Keratinocyte (primary cell): ENCODE measurements around the gene ISM1. TPM values are rescaled to one million over a fixed set of nuclear protein-coding genes. Genes with fewer than 3 reads are reported as not detected.

Experiments used
- DNase-seq: peaks from one replicate; pipeline ENCODE4 v3.0.0-alpha.2; 2011; ENCODE audit warnings: low read depth, missing footprints, low spot score
- FAIRE-seq: peaks from 2 replicates; lab custom pipeline; 2011; peaks lifted over from hg19 to GRCh38; lab: Jason Lieb, UNC
- H2AFZ ChIP-seq: 2 replicates; pipeline ENCODE4 v1.6.0; 2012; ENCODE audit warnings: low read length, control low read depth, inconsistent platforms; ENCODE audit not compliant: control insufficient read depth
- H3K27ac ChIP-seq: 2 replicates; pipeline ENCODE4 v1.5.1; 2011; ENCODE audit warnings: low read length; ENCODE audit not compliant: control insufficient read depth, insufficient read depth
- H3K27me3 ChIP-seq: 3 replicates; pipeline ENCODE4 v1.6.0; 2011; ENCODE audit warnings: low read length; ENCODE audit not compliant: control insufficient read depth, insufficient read depth; ENCODE audit errors: extremely low read depth
- H3K36me3 ChIP-seq, 2 experiments: 2 replicates in 1 of 2; 3 replicates in 1 of 2; pipeline ENCODE4 v1.5.1; 2011; ENCODE audit warnings: low read length in 2 of 2, mild to moderate bottlenecking in 1 of 2; ENCODE audit not compliant: control insufficient read depth in 2 of 2, insufficient read depth in 2 of 2; ENCODE audit errors: extremely low read depth in 1 of 2
- H3K4me1 ChIP-seq: 3 replicates; pipeline ENCODE4 v1.5.1; 2011; ENCODE audit warnings: low read length; ENCODE audit not compliant: control insufficient read depth, insufficient read depth; ENCODE audit errors: extremely low read depth
- H3K4me2 ChIP-seq: 3 replicates; pipeline ENCODE4 v1.6.0; 2011; ENCODE audit warnings: low read depth, low read length; ENCODE audit not compliant: control insufficient read depth, insufficient read depth; ENCODE audit errors: extremely low read depth
- H3K4me3 ChIP-seq, 3 experiments: fragments of 200-600 bp in 1 of 3; sonication (generic) in 1 of 3; 2 replicates in 2 of 3; 3 replicates in 1 of 3; pipeline ENCODE4 v1.5.1; 2011 to 2016; ENCODE audit warnings: low read length in 3 of 3, mild to moderate bottlenecking in 3 of 3, control low read depth in 2 of 3, inconsistent platforms in 1 of 3, low read depth in 1 of 3, mixed read lengths in 1 of 3, mixed run types in 1 of 3, moderate library complexity in 1 of 3; ENCODE audit not compliant: control insufficient read depth in 2 of 3, insufficient read depth in 2 of 3; ENCODE audit errors: extremely low read depth in 1 of 3
- H3K79me2 ChIP-seq: 2 replicates; pipeline ENCODE4 v1.6.0; 2012; ENCODE audit warnings: low read length; ENCODE audit not compliant: control insufficient read depth, insufficient read depth
- H3K9ac ChIP-seq: 3 replicates; pipeline ENCODE4 v1.6.0; 2011; ENCODE audit warnings: low read length; ENCODE audit not compliant: control insufficient read depth, insufficient read depth; ENCODE audit errors: extremely low read depth
- H3K9me1 ChIP-seq: 3 replicates; pipeline ENCODE4 v1.6.0; 2011; ENCODE audit warnings: low read length; ENCODE audit not compliant: control insufficient read depth, insufficient read depth; ENCODE audit errors: extremely low read depth
- H3K9me3 ChIP-seq: 2 replicates; pipeline ENCODE4 v1.5.1; 2012; ENCODE audit warnings: low read depth, low read length; ENCODE audit not compliant: control insufficient read depth
- H4K20me1 ChIP-seq: 3 replicates; pipeline ENCODE4 v1.6.0; 2011; ENCODE audit warnings: low read length; ENCODE audit not compliant: control insufficient read depth, insufficient read depth; ENCODE audit errors: extremely low read depth
- EZH2 ChIP-seq: IDR thresholded peaks from one replicate; pipeline ENCODE4 v1.6.1; 2012; ENCODE audit warnings: inconsistent platforms, mild to moderate bottlenecking, low read length, moderate library complexity
- dilution Hi-C: fragments of 300-500 bp; cut with MboI; formaldehyde crosslinking; loops from one replicate; pipeline ENCODE4 v1.7.0; 2020; ENCODE audit warnings: low sequenced_read_pairs; ENCODE audit not compliant: extremely low pct_ligation_motif_present
- polyA plus RNA-seq, 5 experiments: library from polyadenylated mRNA; depleted of rRNA in 3 of 5; stranded (reverse) in 3 of 5; stranded (forward) in 1 of 5; unstranded in 1 of 5; fragments of >200 nt; gene quantifications; 1 replicate in 1 of 5; 2 replicates in 3 of 5; 3 replicates in 1 of 5; pipeline versions ENCODE4 v1.2.1 to v1.2.3, GENCODE V29; 2011 to 2012; ENCODE audit warnings: missing spikeins in 2 of 5, low read depth in 1 of 5, low replicate concordance in 1 of 5
- TF ChIP-seq, protein P1 (sequence below), 3 experiments: IDR thresholded peaks in 1 of 3; conservative IDR thresholded peaks in 1 of 3; optimal IDR thresholded peaks in 1 of 3; 2 replicates in 2 of 3; 3 replicates in 1 of 3; pipeline versions ENCODE3 to v1.5.1; 2011; ENCODE audit warnings: low read length in 3 of 3, mild to moderate bottlenecking in 3 of 3, moderate library complexity in 2 of 3, control low read depth in 1 of 3, inconsistent platforms in 1 of 3; ENCODE audit not compliant: insufficient read depth in 2 of 3; ENCODE audit errors: extremely low read depth in 1 of 3

ISM1 gene
- polyA plus RNA-seq, 1 donor (not counting 4 experiments of a cell fraction or from before 2014, with no cell fraction given): 3.3 TPM

- Histone ChIP-seq H4K20me1 (no peaks in the 10 kb centered on the region), H3K79me2 (no peaks in the 10 kb centered on the region), H3K4me1 (no peaks in the 10 kb centered on the region), H3K9me3 (no peaks in the 10 kb centered on the region), H3K27ac (no peak overlapping the region), H2AFZ (no peak overlapping the region), H3K4me3 (no peak overlapping the region), H3K27me3 (no peaks in the 10 kb centered on the region), H3K9me1 (no peaks in the 10 kb centered on the region), H3K36me3 (no peaks in the 10 kb centered on the region), H3K4me2 (no peak overlapping the region), H3K9ac (no peak overlapping the region)
- dilution Hi-C loops: no loop called here
- TF ChIP-seq, protein P1, sequence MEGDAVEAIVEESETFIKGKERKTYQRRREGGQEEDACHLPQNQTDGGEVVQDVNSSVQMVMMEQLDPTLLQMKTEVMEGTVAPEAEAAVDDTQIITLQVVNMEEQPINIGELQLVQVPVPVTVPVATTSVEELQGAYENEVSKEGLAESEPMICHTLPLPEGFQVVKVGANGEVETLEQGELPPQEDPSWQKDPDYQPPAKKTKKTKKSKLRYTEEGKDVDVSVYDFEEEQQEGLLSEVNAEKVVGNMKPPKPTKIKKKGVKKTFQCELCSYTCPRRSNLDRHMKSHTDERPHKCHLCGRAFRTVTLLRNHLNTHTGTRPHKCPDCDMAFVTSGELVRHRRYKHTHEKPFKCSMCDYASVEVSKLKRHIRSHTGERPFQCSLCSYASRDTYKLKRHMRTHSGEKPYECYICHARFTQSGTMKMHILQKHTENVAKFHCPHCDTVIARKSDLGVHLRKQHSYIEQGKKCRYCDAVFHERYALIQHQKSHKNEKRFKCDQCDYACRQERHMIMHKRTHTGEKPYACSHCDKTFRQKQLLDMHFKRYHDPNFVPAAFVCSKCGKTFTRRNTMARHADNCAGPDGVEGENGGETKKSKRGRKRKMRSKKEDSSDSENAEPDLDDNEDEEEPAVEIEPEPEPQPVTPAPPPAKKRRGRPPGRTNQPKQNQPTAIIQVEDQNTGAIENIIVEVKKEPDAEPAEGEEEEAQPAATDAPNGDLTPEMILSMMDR (optimal IDR thresholded peaks at IDR 0.05 in 1 of 3, IDR thresholded peaks at IDR 0.05 in 1 of 3, conservative IDR thresholded peaks at IDR 0.05 in 1 of 3; ENCODE audit: extremely low read depth in 1 of 3, insufficient read depth in 2 of 3, low read length in 3 of 3): no peak
- TF ChIP-seq EZH2: no peak
- FAIRE-seq (no peak), DNase-seq (no peak)
Observed at GRCh38 chr20:13265941-13266340, 44.9 kb downstream of the ISM1 start.

DNA sequence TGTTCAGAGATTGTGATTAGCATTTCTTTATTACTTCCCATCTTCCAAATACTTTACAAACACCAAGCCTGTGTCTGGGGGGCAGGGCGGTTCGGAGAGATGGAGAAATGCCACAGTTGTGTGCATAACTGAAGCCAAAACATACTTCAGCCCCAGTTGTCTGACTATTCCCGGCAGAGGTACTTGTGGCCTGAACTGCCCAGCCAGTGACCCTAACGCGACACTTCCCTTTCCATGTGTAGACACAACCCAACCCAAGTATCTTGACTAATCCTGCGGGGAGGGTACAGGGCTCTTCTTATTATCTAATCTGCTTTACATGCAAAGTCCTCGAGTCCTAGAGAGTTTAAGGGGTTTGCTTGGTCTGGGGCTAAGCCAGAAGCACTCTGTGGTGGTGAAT, 46.2 kb downstream of the ISM1 start:
- Histone ChIP-seq H3K36me3 (no peaks in the 10 kb centered on the region), H2AFZ (no peak overlapping the region), H3K79me2 (no peaks in the 10 kb centered on the region), H3K4me2 (no peak overlapping the region), H3K27ac (no peak overlapping the region), H3K9me3 (no peaks in the 10 kb centered on the region), H4K20me1 (no peaks in the 10 kb centered on the region), H3K27me3 (no peaks in the 10 kb centered on the region), H3K9ac (no peak overlapping the region), H3K4me3 (no peak overlapping the region), H3K9me1 (no peaks in the 10 kb centered on the region), H3K4me1 (no peaks in the 10 kb centered on the region)
- dilution Hi-C loops: no loop called here
- DNase-seq (no peak), FAIRE-seq (no peak)
- no peak for TF ChIP-seq EZH2
- TF ChIP-seq, protein P1 (optimal IDR thresholded peaks at IDR 0.05 in 1 of 3, IDR thresholded peaks at IDR 0.05 in 1 of 3, conservative IDR thresholded peaks at IDR 0.05 in 1 of 3; ENCODE audit: extremely low read depth in 1 of 3, insufficient read depth in 2 of 3, low read length in 3 of 3): no peak
